OCI-LY7 (cell line): ENCODE data around the gene ZG16B. TPM values are rescaled to one million over a fixed set of nuclear protein-coding genes. Genes with fewer than 3 reads are reported as not detected.

Experiments
- BruUV-seq: library from RNA; stranded (reverse); fragments of 400-500 nt; replicated peaks from 2 replicates; lab custom pipeline; 2021; lab: Mats Ljungman, UMichigan
- CTCF ChIA-PET: fragments of 300-600 bp; sonication (Branson Sonifier 250); formaldehyde crosslinking; loops from one replicate; lab custom pipeline; 2022; ENCODE audit warnings: antibody characterized with exemption; ENCODE audit not compliant: unreplicated experiment; lab: Charles Lee
- POLR2A ChIA-PET: fragments of 300-600 bp; sonication (Branson Sonifier 250); formaldehyde crosslinking; loops from one replicate; lab custom pipeline; 2022; ENCODE audit warnings: antibody characterized with exemption; lab: Charles Lee
- DNase-seq: peaks from one replicate; pipeline ENCODE4 v3.0.0-alpha.2; 2015; ENCODE audit warnings: low spot score
- H2AFZ ChIP-seq: fragments of 200-600 bp; sonication (generic), shearing (Covaris generic); 2 replicates; pipeline ENCODE4 v1.6.1; 2014; ENCODE audit warnings: mild to moderate bottlenecking, antibody characterized with exemption, low read length, moderate library complexity
- H3K27ac ChIP-seq: fragments of 200-600 bp; sonication (generic); 2 replicates; pipeline ENCODE4 v1.5.1; 2014; ENCODE audit warnings: mixed run types, low read depth, mild to moderate bottlenecking, moderate library complexity, low read length, inconsistent platforms; ENCODE audit not compliant: poor library complexity, severe bottlenecking
- H3K36me3 ChIP-seq: fragments of 200-600 bp; sonication (generic); 2 replicates; pipeline ENCODE4 v1.6.1; 2014; ENCODE audit warnings: mild to moderate bottlenecking, antibody characterized with exemption, low read length, moderate library complexity, mixed read lengths; ENCODE audit not compliant: insufficient read depth
- H3K4me1 ChIP-seq: fragments of 200-600 bp; sonication (generic); 2 replicates; pipeline ENCODE4 v1.5.1; 2014; ENCODE audit warnings: mild to moderate bottlenecking, low read length; ENCODE audit not compliant: insufficient read depth, poor library complexity, severe bottlenecking
- H3K4me2 ChIP-seq: fragments of 200-600 bp; sonication (generic); 2 replicates; pipeline ENCODE4 v1.6.1; 2014; ENCODE audit warnings: mild to moderate bottlenecking, low read length
- H3K4me3 ChIP-seq: fragments of 200-600 bp; sonication (generic); 2 replicates; pipeline ENCODE4 v1.5.1; 2014; ENCODE audit warnings: mild to moderate bottlenecking, low read depth, low read length; ENCODE audit not compliant: poor library complexity, severe bottlenecking
- H3K79me2 ChIP-seq: fragments of 200-600 bp; sonication (generic); 2 replicates; pipeline ENCODE4 v1.6.1; 2016; ENCODE audit warnings: low read depth, mild to moderate bottlenecking, low read length, moderate library complexity, mixed read lengths; ENCODE audit not compliant: insufficient read depth
- H3K9me2 ChIP-seq: fragments of 200-600 bp; sonication (generic); 2 replicates; pipeline ENCODE4 v1.6.1; 2016; ENCODE audit warnings: mild to moderate bottlenecking, low read length, mixed read lengths; ENCODE audit not compliant: insufficient read depth
- H3K9me3 ChIP-seq: fragments of 200-600 bp; sonication (generic); 2 replicates; pipeline ENCODE4 v1.6.1; 2014; ENCODE audit warnings: mild to moderate bottlenecking, mixed run types, low read length, mixed read lengths
- H4K20me1 ChIP-seq: fragments of 200-600 bp; sonication (generic); 2 replicates; pipeline ENCODE4 v1.6.1; 2014; ENCODE audit warnings: mild to moderate bottlenecking, antibody characterized with exemption, low read length, moderate library complexity, mixed read lengths; ENCODE audit not compliant: insufficient read depth
- EZH2phosphoT487 ChIP-seq: fragments of 200-600 bp; sonication (generic); IDR thresholded peaks from 2 replicates; pipeline ENCODE4 v1.6.1; 2018; ENCODE audit warnings: low read depth, borderline replicate concordance, mild to moderate bottlenecking, mixed run types, antibody characterized with exemption, low read length, moderate library complexity, mixed read lengths
- intact Hi-C: fragments of 100-400 bp; cut with micrococcal nuclease; formaldehyde crosslinking; loops from one replicate; pipeline ENCODE4 v1.10.0; 2022; ENCODE audit not compliant: unreplicated experiment
- total RNA-seq, 2 experiments: library from RNA; depleted of rRNA in 1 of 2; stranded (reverse); fragments of >200 nt in 1 of 2; shearing (Covaris generic) in 1 of 2; gene quantifications; 2 replicates each; pipeline ENCODE4 v1.2.3, GENCODE V29; 2014 to 2022
- TF ChIP-seq, protein P1 (sequence below): fragments of 200-600 bp; sonication (generic); conservative IDR thresholded peaks from 2 replicates; pipeline ENCODE4 v1.5.1; 2014; ENCODE audit warnings: mild to moderate bottlenecking, antibody characterized with exemption, low read length, moderate library complexity, mixed read lengths

The ZG16B gene
- total RNA-seq, 2 experiments from 2014 or later = 2.5 to 4.0 TPM

DNA sequence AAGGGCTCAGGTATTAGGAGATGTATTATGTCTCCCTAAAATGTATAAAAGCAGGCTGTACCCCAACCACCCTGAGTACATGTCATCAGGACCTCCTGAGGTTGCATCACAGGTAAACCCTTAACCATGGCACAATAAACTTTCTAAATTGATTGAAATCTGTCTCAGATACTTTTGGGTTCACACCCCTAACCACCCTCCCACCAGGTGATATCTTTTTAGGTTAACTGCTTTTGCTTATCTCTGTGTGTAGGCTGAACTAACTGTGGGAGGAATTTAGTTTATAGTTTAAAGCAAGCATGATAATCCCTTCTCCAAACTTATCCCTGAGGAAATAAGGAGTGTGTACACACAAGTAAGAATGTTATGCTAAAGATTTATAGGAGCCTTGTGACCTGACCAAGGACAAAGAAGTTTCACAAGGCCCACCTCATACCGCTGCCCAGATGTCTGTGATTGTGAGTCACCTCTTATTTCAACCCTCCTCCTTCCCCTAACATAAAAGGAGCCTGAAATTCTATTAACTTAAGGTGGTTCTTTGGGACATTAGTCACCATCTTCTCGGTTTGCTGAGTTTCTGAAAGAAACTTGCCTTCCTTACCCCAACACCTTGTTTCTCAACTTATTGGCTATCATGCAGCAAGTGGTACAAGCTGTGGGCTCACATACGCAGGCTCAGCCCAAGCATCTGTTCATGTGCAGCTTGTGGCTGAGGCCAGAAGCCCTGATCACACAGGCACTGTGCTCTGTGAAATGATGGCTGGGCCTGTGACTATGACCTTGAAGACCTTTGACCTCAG is 16.6 kb downstream of the ZG16B start:
- Histone ChIP-seq H3K9me2 (no peaks in the 10 kb centered on the region), H4K20me1 (no peaks in the 10 kb centered on the region), H3K9me3 (no peaks in the 10 kb centered on the region), H3K4me1 (no peaks in the 10 kb centered on the region), H3K36me3 (no peaks in the 10 kb centered on the region), H3K79me2 (no peaks in the 10 kb centered on the region), H3K4me2 (no peak overlapping the region), H3K4me3 (no peak overlapping the region), H2AFZ (no peak overlapping the region), H3K27ac (no peak overlapping the region)
- BruUV-seq = no TSS peak
- intact Hi-C loops = no loop called here
- POLR2A ChIA-PET = no interaction called here
- CTCF ChIA-PET = no interaction called here
- DNase-seq = no peak
- TF ChIP-seq EZH2phosphoT487 = no peak
- TF ChIP-seq, protein P1, sequence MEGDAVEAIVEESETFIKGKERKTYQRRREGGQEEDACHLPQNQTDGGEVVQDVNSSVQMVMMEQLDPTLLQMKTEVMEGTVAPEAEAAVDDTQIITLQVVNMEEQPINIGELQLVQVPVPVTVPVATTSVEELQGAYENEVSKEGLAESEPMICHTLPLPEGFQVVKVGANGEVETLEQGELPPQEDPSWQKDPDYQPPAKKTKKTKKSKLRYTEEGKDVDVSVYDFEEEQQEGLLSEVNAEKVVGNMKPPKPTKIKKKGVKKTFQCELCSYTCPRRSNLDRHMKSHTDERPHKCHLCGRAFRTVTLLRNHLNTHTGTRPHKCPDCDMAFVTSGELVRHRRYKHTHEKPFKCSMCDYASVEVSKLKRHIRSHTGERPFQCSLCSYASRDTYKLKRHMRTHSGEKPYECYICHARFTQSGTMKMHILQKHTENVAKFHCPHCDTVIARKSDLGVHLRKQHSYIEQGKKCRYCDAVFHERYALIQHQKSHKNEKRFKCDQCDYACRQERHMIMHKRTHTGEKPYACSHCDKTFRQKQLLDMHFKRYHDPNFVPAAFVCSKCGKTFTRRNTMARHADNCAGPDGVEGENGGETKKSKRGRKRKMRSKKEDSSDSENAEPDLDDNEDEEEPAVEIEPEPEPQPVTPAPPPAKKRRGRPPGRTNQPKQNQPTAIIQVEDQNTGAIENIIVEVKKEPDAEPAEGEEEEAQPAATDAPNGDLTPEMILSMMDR = no peak

DNA sequence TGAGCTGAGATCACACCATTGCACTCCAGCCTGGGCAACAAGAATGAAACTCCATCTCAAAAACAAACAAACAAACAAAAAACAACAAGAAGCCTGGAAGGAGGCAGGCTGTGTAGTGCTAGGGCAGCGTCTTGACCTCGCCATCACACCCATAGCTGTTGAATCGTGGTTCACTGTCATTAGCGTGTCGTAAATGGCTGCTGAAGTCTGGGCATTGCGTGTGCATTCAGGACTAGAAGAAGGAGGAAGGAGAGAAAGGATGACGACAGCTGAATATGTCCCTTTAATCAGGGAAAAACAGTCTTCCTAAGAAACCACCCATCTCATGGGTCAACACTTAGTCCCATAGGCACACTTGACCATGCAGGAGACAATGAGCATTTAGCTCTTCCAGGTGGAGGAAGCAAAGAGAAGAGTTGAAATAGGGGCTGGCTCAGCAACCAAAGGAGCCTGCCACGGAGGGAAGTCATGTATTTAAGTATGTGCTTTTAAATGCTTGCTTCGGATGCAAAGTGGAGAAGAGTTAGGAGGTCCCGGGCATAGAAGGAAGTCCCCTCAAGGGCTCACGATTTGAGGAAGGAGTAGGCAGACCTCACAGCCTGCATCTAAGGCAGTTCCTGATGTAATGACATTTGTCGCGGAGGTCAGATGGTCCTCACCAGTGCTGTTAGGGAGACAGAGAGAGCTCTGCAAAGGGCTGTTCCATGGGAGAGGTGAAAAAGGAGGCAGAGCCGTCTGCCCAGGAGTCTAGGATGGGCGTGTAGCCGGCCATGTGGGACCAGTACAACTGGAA is 19.0 kb downstream of the ZG16B start:
- BruUV-seq = no TSS peak
- no peaks in the 10 kb centered on the region for H3K79me2 ChIP-seq
- no peaks in the 10 kb centered on the region for H3K36me3 ChIP-seq
- ChIA-PET CTCF (no interaction called here), POLR2A (no interaction called here)
- DNase-seq = no peak
- H3K9me2 ChIP-seq = no peaks in the 10 kb centered on the region
- H3K4me2 ChIP-seq = no peak overlapping the region
- no peak for TF ChIP-seq EZH2phosphoT487
- TF ChIP-seq, protein P1 = no peak
- no peaks in the 10 kb centered on the region for H3K9me3 ChIP-seq
- no peak overlapping the region for H3K27ac ChIP-seq
- no peak overlapping the region for H2AFZ ChIP-seq
- no peak overlapping the region for H3K4me3 ChIP-seq
- H4K20me1 ChIP-seq = no peaks in the 10 kb centered on the region
- intact Hi-C loops = no loop called here
- no peaks in the 10 kb centered on the region for H3K4me1 ChIP-seq
